Renal cortex interstitium (tissue), 15 donors: ENCODE results near the gene OR13J1. TPM values are rescaled to one million over a fixed set of nuclear protein-coding genes. Genes with fewer than 3 reads are reported as not detected.
A peak's percentile ranks its signal among the peaks of the same experiment; 100 is the strongest.
"Not testable (repeated sequence)": the region's sequence is repeated elsewhere in the genome, so short reads cannot be mapped to it uniquely, and the experiment has no call there.

Experiments
- DNase-seq, 11 donors: peaks; one replicate each; pipeline ENCODE4 v3.0.0-alpha.2; 2013; ENCODE audit warnings: low read depth in 9 of 11, low spot score in 4 of 11; ENCODE audit errors: extremely low read depth in 1 of 11
- long read RNA-seq, 16 experiments: transcript quantifications; one replicate each; lab custom pipeline, GENCODE V29; 2026
- polyA plus RNA-seq, 3 donors: library from polyadenylated mRNA; unstranded; fragments of 120-200 nt; gene quantifications; one replicate each; pipeline ENCODE4 v1.2.1, GENCODE V29; 2013; ENCODE audit not compliant: insufficient read length in 3 of 3

Gene OR13J1, protein sequence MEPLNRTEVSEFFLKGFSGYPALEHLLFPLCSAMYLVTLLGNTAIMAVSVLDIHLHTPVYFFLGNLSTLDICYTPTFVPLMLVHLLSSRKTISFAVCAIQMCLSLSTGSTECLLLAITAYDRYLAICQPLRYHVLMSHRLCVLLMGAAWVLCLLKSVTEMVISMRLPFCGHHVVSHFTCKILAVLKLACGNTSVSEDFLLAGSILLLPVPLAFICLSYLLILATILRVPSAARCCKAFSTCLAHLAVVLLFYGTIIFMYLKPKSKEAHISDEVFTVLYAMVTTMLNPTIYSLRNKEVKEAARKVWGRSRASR
- polyA plus RNA-seq, result under 1 TPM in 1 of 3 donors, not detected in 2; 0.11 TPM
- long read RNA-seq, donor 1, result 0 reads
- long read RNA-seq, donor 2, result 0 reads
- long read RNA-seq, donor 3, result 0 reads
- long read RNA-seq, donor 4, partial matches to known transcripts, result 0 of 1 reads
- long read RNA-seq, donor 4, other reads (novel, unspliced or antisense), result 0 of 1 reads
- long read RNA-seq, donor 5, result 0 reads
- long read RNA-seq, donor 6, result 0 reads
- long read RNA-seq, donor 7, result 0 reads
- long read RNA-seq, donor 8, result 0 reads
- long read RNA-seq, donor 9, result 0 reads
- long read RNA-seq, donor 10, result 0 reads
- long read RNA-seq, donor 11, result 0 reads
- long read RNA-seq, donor 12, result 0 reads
- long read RNA-seq, donor 13, result 0 reads
- long read RNA-seq, donor 14, result 0 reads
- long read RNA-seq, donor 15, result 0 reads
- long read RNA-seq, donor 16, result 0 reads

DNA sequence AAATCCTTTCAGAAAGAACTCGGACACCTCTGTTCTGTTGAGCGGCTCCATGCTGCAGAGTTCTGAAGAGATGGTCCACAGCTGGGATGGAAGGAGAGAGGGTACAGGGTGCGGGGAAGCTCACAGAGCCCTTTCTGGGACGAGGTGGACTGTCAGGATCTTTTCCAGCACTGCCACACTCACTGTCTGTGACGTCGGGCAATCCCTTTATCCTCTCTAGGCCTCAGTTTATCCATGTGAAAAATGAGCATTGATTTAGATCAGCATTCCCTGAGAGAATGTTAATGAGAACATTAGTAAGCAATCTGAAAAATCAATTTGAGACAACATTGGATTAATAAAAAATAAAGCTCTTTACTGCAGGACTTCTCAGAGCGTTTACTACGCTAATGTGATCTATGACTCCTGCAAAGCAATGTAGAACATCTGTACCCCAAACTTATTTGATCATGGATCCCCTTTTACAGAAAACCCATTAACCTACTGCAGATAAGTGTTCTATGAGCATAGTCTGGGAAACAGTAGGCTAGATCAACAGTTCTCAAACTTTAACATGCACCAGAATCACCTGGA, at the start of gene OR13J1:
Gene OR13J1, minus strand, starts transcription at position 51 of the 573 bp plus-strand sequence. Its CDS starts 0 bp downstream, at position 51.
- no peak for DNase-seq

DNA sequence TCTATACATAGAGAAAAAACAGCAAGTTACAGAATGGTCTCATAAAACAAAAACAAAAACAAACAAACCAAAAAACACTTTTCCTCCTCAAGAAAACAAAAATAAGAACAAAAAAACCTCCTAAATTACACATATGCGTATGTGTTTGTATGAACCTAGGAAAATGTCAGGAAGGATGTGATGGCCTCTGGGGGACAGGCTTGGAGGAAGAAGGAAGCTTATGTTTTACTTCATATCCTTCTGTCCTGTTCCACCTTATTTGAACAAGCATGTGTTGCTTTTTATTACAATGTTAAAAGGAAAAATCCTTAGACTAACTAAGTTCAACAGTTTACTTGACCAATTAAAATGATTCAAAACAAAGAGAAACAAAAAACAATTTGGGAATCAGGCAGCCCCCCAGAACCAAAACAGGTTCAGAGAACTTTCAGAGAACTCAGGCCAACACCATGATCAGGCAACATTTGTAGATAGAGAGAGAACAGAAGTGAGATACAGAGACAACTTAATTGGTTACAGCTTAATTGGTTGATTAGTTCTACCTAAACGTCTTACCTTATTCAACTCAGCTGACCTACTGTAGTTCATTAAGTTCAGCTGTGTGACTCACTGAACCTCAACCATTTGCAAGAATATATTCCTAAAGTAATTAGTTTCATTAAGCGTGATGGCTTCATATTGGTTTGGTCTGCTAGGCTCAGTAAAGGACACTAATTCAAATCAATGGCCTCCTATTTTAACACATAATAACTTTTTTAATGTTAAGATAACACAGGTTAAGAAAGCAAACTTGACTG, 49.2 kb upstream of the OR13J1 start:
- DNase-seq, result no peak

DNA sequence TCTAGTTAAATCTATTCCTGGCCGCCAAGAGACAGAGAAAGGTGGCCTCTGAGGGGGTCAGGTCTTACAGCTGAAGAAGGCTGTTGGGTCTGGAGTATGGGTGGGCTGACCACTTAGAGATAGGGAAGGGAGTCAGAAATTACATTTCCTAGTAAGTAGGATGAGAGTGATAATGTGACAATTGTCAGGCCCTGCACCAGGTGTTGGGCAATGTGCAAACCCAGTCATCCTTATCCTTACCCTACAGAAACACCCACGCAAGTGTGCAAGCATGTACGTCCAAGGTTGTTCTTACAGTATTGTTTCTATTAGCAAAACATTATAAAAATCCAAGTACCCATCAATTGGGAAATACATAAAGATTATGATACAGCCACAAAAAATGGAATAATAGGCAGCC, 48.6 kb upstream of the OR13J1 start:
- no peak for DNase-seq

DNA sequence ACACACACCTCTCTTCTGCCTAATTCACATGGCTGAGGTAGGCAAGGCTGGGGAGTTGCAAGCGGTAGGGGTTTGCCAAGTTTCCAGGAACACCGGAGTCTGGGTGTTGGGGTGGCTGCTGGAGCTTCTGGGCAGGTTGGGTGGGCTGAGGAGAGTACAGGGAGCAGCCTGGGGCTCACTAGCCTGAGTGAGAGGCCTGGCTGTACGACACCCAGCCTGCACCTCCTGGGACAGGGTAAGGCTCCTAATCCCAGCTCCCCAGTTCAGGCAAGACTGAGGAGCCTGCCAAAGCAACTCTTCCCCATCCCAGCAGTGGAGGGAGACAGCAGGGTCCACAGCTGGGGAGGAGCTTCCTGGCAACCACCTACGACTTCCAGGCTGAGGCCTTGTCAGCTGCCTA, 47.1 kb upstream of the OR13J1 start:
- DNase-seq, result no peak

DNA sequence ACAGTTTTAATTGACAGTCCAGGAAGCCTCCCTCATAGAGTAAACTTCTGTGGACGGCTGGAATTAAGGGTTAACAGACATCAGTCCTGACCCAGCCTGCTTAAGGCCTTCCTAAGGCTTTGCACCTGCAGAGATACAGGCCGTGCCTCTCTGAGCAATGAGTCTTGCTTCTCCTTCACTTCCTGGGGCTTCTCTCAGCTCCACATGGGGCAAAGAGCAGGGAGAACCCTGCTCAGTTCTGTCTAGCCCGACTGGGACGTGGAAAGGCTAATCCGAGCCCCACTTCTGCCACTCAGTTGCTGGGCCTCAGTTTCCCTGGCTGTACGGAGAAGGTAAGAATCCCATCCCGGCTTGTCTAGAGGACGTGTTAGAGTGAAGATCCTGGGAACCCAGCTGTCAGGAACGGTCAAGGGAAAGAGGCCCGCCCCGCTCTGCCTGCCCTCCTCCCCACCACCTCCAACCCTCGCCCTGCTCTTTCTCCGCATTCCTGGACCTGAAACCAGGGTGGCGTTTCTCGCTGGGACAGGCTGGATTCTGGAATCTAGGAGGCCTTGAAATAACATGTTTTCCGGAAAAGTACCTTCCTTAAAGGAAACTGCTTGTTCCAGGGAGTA, 45.6 kb upstream of the OR13J1 start:
- no peak for DNase-seq

DNA sequence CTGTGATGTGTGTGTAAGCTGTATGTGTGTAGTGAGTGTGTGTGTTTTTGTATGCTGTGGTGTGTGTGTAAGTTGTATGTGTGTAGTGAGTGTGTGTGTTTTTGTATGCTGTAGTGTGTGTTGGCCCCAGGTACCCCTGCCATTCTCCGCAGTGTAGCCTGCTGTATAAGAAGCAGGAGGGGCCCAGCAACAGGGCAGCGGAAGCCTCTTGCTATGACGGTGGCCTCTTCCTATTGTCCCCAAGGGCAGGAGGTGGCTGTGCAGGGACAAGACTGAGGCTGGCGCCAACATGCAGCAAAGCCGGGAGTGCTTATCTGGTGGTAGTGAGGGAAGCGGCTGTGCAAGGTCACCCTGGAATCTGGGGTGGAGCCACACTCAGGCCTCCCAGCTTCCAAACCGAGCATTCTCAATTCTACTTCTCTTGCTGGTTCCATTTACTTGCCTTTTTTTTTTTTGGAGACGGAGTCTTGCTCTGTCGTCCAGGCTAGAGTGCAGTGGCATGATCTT, 44.2 kb upstream of the OR13J1 start:
- DNase-seq, result no peak

DNA sequence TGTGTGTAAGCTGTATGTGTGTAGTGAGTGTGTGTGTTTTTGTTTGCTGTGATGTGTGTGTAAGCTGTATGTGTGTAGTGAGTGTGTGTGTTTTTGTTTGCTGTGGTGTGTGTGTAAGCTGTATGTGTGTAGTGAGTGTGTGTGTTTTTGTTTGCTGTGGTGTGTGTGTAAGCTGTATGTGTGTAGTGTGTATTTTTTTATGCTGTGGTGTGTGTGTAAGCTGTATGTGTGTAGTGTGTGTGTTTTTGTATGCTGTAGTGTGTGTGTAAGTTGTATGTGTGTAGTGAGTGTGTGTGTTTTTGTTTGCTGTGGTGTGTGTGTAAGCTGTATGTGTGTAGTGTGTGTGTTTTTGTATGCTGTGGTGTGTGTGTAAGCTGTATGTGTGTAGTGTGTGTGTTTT, 43.2 kb upstream of the OR13J1 start:
- not testable (repeated sequence) for DNase-seq

DNA sequence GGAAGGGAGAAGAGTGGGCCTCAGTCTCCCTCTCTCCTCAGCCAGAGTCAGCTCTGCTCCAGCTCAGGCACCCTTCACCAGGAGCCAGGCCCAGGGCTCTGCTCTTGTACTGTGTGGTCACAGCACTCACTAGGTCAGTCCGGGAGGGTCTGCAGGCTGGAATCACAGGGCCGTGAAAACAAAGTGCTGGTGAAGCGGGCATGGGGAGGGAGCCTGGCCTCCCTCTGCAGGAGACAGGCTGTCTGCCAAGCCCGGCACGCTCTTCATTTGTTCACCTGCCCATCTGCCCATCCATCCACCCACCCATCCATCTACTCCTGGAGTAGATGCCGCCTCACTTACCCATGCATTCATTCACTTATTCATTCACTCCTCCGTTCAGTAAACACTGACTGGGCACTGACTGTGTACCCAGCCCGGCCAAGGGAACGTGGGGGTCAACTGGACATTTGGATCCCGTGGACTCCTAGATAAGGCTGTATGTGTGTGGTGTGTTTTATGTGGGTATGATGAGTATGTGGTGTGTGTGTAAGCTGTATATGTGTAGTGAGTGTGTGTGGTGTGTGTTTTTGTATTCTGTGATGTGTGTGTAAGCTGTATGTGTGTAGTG, 42.7 kb upstream of the OR13J1 start:
- DNase-seq, result no peak

DNA sequence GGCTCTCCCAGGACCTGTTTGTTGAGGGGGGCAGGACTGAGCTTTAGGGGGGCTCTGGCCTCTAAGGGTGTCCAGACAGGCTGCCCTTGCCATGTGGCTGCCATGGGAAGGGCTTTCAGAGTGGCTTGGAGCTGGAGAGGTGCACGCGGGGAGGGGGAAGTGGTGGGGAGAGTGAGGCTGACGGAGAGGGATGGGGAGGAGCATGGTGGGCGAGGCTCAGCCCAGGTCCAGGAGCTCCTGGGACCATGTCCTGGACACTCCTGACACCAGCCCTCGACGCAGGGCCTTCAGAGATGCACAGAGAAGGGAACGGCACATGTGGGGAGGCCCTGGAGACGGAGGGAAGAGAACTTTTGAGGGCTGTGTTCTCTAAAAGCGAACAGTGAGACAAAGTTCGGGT, 41.5 kb upstream of the OR13J1 start:
- no peak for DNase-seq

DNA sequence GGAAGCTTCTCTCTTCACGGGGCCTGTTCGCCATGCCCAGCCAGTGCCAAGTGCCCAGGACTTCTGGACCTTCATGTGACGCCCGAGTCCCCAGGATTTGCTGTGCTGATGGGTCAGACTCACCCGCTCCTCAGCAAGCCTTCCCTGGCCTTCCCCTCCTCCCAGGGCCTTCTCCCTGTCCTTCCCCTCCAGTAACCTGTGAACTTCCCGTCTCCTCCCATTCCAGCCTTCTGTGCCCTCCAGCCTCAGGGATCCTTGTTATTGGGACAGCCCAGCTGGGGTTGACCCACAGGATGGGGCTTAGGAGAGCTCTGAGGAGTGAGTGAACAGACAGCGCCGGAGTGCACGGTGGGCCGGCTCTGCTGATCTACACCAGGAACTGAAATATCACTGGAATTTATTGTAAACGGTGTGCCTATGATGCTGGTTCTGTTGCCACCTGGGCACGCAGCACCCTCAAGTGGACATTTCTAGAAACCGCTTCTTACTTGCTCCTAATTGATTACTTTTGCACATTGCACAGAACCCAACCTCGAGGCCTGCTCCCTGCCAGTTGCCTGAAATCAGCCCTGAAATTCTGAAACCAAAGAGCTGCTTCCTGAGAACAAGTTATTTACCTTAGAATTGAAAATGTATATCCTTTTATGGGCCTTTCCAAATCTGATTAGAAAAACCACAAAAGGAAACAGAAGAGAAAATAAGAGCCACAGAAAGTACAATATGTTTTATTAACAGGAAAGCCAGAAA, 40.6 kb upstream of the OR13J1 start:
- no peak for DNase-seq

DNA sequence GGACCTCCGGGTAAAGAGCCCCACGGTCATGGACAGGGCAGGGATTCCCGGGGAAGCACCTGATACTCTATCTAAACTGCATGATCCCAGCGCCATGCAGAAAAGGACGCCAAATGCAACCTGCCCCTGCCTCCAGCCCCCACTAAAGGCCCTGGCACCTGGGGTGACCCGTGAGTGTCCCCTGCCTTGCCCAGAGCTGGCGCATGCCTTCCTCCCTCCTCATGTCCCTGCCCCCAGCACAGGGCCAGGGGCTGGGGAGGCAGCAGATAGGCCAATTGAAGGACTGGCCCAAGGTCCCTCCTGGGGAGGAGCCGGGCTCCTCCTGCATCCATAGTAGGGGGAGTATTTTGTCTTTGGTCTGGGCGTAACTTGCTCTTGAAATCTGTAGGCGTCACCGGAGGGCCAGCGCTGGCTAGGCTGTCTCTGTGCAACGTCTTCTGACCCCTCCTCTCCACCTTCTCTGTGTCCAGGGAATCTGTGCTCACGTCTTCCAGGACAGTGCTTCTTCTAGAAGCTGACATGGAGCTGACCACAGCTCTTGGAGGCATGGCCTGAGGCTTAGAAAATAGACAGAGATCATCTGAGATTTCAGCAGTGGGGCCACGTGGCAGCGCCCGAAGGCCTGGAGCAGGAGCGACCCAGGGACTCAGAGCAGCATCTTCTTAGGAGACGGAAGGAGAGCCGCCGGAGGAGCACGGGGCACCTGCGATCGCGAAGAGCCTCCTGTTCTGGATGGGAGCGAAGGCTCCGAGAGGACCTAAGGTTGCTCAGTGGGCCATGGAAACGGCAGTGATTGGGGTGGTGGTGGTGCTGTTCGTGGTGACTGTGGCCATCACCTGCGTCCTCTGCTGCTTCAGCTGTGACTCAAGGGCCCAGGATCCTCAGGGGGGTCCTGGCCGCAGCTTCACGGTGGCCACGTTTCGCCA, 39.7 kb upstream of the OR13J1 start:
- no peak for DNase-seq

DNA sequence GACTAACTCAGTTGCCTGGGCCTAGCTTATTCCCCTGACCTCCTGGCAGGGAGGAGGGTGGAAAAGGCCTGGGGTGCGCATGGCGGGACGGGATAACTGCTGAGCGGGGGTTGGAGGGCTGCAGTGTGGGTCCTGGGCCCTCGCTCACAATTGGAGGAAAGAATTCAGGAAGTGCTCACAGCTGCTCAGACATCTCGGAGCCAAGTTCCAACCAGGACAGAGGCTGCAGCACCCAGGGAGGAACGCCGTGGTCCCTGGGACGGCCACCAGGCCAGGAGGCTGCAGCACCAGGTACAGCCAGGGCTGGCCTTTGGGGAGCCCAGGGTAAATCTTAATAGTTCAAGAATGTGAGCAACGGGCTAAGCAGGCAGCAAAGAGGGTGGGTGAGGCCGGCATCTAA, 39.1 kb upstream of the OR13J1 start, which contains the start of gene SPAAR:
Gene SPAAR, plus strand, starts transcription at position 217 of the 400 bp plus-strand sequence. CDS start 974 bp downstream, outside the sequence.
- DNase-seq, result no peak

DNA sequence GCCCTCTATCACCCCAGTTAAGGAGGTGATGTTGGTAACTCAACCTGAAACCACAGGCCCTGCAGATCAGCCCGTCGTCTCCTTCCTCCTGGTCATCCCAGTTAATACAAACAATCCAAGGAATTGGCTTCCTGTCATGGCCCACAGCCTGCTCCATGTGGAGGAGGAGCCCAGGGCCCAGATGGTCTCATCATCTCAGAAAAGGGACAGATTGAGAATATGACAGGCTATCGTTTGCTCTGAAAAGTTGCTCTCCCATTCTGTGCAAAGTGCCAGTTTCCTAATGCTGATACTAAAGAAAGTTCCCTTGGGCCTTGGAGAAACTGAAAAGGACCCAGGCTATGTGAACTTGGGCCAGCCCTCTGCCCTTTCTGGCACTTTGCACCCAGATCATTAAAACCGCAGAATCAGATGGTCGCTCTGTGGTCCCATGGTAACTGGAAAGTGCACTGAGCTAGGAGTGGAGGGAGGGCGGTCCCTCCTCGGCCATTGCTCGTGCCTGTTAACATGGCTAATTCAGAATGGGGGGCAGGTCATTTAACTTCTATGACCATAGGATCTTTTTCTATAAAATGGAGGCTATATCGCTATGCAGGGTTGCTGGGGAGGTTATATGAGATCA, 38.4 kb upstream of the OR13J1 start:
- no peak for DNase-seq

DNA sequence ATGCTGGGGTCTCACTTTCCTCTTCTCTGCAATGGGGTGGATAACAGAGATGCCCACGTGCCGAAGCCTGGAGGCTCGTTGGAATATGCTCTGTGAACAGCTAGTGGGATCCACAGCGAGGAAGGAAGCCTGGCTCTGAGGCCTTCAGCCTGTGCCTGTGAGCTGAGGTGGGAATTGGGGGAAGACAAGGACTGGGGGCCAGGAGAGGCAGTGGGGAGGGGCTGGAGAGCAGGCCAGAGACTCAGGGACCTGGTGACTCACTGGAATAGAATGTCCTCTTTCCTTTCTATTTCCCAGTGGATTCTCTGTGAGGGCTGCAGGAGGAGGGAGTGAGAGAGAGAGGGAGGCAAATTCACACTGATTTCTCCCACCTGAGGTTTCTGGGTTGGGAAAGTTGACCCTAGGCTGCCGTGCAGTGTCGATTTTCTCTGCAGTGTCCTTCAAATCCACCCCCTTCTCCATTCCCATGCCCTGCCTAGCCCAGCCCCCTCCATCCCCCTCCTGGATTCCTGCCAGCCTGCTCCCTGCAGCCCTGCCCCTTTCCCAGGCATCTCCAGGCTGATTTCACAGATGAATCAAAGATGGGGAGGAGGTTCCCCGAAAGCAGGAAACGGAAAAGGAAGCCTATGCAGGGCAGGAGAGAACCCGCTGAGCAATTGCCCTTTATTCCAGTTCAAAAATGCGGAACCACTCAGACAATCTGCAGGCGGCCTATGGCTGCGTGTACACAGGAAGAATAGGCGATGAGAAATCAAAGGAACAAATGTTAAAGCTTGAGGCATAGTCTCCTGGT, 37.7 kb upstream of the OR13J1 start:
- peak in 3 of 11 donors; percentile 47 to 62 (median 59) for DNase-seq
